HG03457 (cell line): ENCODE measurements around the gene CXCR6.
"Not testable (repeated sequence)": the region's sequence is repeated elsewhere in the genome, so short reads cannot be mapped to it uniquely, and the experiment has no call there.

ENCODE experiments used
- ATAC-seq: cut with Tn5 transposase; IDR thresholded peaks from one replicate; pipeline ENCODE4 v1.9.1; 2021; ENCODE audit warnings: moderate number of reproducible peaks; ENCODE audit not compliant: unreplicated experiment

CXCR6 gene

DNA sequence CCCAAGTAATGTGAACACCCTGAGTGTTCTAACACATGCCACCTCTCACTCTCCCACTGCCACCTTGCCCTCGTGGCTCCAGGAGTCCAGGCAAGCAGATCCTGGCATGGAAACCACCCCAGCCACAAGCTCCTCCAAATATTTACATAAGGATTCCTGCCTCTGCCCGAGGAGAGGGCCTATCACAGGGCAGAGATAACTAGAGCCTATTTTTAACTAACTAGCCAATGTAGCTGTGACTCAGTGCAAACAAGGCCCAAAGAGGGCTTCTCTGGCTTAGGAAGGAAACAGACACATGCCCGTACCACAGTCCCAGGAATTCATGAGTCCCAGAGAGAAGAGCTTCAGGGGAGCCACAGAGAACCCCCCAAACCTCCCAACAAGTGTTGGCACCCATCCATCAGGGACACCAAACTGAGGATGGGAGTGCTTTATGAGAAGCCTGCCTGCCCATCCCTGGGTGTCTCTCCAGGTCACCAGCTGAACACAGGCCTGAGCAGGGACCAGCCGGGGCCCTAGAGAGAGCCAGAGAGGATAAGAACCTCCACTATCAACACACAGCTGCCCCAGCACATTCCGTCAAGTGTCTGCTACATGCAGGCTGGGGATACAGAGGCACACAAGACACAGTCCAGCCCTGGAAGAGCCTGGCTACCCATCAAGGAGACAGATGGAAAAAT lies 43.2 kb downstream of the CXCR6 start:
- no peak for ATAC-seq

DNA sequence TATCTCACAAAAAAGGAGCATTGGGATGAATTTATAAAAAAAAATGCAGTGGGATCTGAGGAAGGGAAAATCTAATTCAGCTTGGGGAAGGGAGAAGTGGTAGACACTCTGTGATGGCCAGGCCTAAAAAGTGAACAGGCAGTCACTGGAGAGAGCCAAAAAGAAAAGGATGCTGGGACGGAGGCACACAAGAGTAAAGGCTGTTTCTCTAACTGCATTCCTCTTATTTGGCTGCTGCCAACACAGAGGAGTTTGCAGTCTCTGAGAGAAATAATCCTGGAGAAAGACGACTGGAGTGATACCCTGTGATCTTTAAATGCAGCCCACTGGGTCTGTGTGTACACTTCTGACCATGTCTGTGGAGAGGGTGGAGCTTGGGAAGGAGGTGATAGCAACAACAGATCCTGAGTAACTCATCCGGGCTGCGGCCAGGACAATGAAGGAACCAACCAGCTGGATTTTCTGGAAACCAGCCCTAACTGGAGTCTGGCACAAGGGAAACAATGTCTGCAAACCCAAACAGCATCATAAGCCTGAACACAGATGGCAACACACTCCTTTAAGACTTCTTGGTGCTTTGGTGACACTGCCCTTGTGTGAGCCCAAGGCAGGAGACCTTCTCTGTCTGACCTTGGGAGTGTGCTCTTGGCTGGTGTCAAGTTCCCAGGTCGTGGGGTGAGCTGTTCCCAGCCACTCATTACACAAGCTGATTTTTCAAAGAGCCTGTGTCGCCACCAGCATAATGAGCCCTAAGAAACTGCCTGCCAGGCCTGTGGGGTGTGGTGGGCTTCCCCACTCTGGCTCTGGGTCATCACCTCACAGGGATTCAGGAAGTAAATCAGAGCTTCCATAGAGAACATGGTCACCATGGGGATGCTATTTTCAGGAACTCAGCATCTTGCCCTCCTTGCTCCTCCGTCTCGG lies 44.4 kb downstream of the CXCR6 start:
- ATAC-seq: no peak

DNA sequence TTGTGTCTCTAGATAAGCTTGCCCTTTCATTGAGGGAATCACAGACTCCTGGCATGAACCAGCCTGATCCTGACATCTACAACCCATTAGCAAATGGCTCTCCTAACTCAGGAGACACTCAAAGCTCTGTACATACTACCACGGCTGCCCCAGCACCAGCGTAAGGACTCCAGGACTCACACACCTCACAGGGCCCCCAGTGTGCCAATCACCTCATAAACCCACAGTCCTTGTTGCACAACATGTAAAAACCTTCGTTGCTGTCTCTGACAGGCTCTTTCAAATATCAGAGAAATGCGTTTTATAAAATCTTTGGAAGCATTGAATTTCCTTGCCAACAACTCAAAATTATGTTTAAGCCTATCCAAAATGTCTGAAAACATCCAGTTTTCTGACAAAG lies 45.1 kb downstream of the CXCR6 start:
- no peak for ATAC-seq

DNA sequence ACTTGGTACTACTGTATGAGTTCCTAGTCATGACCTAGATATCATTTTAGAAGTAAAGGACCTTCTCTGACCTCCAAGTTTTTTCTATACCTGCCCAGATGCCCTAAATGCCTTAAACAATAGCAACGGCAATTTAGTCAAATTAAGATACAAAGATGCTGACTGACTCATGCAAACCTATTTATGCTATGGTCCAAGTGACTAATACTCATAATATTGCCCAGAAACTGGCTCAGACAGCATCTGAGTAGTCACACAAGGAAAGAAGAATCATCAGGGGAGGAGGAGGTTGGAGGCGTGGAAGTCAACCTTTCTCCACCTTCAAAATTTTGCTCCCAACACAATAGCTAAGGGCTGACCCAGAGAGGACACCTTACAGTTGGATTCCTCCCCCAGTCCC lies 45.5 kb downstream of the CXCR6 start:
- no peak for ATAC-seq

DNA sequence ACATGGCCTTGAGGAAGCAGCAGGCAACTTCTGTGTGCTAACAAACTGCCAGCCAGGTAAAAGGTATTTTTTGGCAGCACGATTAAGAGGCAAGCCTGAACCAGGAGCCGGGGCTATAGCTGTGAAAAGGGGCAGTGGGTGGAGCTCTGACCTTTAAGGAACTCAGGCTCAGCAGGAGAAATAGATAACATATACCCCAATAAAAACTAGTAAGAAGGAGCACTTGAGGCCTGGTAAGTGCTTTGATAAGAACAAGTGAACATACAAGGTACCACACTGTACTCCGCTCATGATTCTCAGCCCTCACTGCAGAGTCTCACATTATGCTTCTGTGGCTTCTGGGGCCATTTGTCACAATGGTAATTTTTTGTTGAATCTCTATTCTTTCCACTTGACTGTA lies 46.9 kb downstream of the CXCR6 start:
- no peak for ATAC-seq

DNA sequence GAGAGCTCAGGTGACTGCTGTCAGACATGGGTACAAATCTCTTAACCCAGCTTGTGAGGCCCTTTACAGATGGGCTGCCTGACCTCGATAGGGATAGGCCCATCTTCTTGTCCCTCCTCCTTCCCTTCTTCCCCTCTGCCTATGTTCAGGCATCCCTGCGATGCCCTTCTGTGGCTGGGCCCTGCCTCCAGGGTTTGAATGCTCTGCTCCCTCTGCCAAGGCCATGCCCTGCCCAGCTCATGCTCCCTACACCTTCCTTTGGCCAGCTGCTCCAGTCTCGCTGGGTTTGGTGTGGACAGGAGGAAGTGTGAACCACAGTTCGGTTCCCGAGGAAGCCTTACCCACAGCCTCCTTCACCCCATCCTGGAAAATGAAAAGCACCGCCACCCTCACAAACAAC lies 48.1 kb downstream of the CXCR6 start:
- ATAC-seq: no peak

DNA sequence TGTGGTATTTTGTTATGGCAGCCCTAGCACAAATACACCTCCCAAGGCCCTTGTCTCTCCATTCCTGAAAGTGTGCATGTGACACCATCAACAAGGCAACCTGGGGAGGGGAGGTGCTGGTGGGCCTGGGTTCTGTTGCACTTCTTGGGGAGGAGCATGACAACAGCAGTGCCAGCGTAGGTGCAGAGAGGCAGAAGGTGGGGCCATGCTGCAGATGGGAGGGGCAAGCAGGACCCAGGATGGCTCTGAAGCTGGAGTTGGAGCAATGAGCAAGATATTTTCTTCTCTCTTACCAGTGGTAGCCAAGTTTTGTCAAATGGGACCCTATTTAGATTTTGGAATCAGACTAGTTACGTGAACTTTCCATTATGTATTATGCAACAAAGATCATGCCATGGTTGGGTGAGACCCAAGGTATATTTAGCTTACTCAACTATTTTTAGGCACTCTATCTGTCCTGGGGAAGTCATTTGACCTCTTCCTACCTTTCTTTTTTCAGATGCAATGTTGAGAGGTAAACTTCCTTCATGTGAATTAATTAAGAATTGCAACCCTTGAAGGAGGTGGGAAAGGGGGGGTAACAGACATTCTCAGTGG lies 49.0 kb downstream of the CXCR6 start:
- no peak for ATAC-seq

DNA sequence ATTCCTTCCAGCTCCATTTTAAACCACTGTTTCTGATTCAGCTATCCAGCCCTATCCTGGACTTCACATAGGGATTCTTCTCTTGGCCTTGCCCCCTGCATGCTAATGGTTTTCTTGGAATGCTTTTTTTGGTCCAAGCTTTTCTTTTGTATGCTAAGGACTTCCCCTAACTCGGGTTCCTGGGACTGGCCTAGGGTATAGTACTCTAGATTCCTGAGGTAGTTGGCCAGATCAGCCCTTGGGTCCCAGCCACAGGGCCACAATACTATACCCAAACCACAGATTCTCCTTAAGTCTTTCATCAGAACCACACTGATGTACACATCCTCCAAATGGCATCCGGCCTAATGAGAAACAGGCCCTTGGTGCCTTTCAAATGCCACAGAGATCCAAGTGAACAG lies 49.6 kb downstream of the CXCR6 start:
- ATAC-seq: no peak

DNA sequence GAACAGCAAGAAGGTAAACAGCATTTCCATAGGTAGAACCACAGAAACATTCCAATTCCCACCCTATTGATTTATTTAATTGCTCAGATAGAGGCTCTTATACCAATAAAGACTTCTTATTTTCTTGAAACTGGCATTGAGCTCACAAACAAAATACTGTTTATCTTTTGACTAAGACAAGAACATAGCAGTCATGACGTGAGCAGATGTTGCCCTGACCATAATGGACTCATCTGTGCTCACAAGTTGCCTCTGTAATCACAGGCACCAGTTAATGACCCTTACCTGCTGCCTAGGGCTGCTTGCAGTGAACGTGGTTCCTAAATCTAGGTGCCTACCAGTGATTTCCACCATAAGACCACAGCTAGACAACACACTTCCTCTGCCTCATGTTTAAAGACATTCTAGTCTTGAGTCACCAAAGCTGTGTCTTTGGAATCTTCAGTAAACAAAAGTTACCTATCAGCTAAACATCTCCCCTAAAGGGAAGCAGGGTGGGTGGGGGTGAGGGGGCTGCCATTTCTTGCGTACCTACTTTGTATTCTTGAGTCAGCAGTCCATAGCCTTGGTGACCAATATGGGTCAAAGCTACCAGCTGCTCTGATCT lies 50.3 kb downstream of the CXCR6 start:
- ATAC-seq: no peak

DNA sequence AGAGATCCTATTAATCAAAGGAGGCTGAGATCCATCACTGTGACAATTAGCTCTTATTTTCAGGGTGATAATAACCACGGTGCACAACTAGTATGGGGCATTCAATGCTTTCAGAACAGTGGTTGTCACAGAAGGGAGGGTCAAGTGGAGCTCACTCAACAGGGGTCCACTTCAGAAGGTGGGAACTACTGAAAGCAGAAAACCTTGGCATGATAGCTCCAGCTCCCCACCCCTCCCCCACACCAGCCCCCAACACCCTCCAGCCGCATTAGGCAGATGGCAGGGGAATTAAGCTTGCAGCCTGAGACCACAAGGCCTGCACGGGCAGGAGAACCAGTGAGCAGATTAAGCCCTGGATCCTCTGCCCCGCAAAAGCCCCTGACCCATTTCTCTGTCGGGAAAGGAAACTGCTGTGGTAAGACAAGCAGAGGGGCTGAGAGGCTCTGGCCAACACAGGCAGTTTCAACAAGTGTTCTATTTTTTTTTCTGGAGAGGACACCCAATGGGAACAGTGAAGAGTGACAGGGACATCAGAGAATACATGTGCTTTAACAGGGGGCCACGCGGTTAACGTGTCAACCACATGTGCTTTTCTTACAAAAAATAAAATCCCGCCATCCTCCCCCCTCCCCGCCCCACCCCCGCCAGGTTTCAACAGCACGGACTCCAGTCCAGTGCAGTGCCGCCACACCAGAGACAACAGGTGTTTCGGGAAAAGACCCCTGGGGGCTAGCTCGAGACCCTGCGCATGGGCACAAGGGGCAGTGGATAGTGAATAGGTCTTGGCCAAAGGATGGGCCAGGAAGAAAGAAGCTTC lies 51.4 kb downstream of the CXCR6 start:
- no peak for ATAC-seq

DNA sequence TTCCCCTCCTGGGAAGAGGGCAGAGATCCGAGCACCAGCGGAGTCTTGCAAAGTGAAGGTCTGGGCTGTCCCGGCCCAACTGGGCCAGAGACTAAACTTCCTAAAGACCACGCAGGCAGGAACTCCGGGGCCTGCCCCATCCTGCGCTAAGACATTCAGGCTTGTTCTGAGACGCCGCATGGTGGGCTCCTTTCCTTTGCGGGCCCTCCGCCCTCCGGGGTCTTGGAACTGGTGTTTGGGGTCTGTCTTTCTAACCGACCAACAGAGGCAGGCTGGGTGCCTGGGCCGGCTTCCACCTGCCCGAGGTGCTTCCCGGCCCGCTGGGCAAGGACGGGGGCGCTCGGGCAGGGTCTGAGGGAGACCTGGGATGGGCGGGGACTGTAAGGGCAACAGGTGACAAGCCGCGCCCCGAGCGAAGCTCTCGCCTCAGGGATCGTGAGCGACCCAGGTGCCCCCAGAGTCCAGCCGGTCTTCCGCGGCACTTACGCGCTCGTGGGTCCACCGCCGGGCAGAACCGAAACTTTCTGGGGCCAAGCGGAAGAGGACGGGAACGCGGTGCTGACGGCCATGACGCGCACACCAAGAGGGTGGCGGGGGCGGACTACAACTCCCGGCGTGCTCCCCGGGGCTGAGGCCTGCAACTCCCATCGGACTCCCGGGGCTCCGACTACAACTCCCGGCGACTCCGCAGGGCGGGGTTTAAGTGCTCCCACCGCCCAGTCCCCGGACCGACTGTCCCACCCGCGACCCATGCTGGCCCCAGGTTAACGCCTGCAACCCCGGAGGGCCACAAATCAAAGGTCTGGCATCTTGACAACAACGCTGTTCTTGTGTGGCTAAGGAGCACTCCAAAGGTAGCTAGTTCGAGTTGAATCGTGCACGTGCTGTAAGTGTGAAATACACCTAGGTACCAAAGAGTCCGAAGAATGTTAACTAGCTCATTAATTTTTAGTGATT lies 52.2 kb downstream of the CXCR6 start, which contains the start of gene FYCO1:
Gene FYCO1 (minus strand): TSS at position 589 of the 957 bp plus-strand sequence. CDS start 10,914 bp downstream, outside the sequence.
- ATAC-seq: peak; percentile 88

DNA sequence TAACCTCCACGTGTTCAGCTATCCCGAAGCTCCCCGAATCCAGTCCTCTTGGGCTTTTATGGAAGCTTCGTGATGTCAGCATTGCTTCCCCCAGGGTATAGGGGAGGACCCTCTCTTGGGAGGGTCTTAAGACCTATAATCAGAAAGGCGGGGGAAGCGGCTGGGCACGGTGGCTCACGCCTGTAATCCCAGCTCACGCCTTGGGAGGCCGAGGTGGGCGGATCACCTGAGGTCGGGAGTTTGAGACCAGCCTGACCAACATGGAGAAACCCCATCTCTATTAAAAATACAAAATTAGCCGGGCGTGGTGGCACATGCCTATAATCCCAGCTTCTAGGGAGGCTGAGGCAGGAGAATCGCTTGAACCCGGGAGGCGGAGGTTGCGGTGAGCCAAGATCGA lies 54.2 kb downstream of the CXCR6 start:
- ATAC-seq: not testable (repeated sequence)

DNA sequence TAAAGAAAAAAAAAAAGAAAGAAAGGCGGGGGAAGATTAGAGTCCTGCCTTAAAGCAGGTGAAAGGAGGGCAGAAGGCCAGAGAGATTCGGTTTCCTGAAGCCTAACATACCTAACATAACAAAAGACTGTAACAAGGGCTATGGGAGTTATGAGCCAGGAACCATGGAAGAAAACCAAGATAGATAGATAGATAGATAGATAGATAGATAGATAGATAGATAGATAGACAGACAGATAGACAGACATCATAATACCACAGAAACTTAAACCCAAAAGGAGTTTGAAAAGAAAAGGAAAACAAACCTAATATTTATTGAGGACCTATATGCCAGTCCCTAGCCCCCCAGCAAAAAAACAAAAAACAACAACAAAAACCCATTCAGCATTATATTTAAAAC lies 54.7 kb downstream of the CXCR6 start:
- ATAC-seq: no peak
